Left ventricle myocardium superior (tissue), 1 donor: ENCODE measurements around the gene DPM2. TPM values are rescaled to one million over a fixed set of nuclear protein-coding genes. Genes with fewer than 3 reads are reported as not detected.

ENCODE experiments used
- ATAC-seq: fragments of 200-7000 bp; cut with Tn5 transposase; one replicate; pipeline ENCODE4 v1.9.1; 2020; ENCODE audit warnings: mild to moderate bottlenecking, moderate library complexity
- DNase-seq: peaks from one replicate; pipeline ENCODE4 v3.0.0-alpha.2; 2020
- intact Hi-C: fragments of 100-400 bp; cut with micrococcal nuclease; formaldehyde crosslinking; loops from one replicate; pipeline ENCODE4 v1.11.0; 2022
- total RNA-seq: library from RNA; stranded (reverse); fragmentation: NEBNext Ultra II Directional; extraction: Animal tissue kit (Norgen Biotek cat#: 25700); gene quantifications from one replicate; pipeline ENCODE4 v1.2.1, GENCODE V29; 2021
- donor health status: DM: no; HTN: yes; CAD: no; lungs with severe emphysema.

DPM2 gene
- total RNA-seq, 1 donor from 2014 or later: 11.1 TPM

DNA sequence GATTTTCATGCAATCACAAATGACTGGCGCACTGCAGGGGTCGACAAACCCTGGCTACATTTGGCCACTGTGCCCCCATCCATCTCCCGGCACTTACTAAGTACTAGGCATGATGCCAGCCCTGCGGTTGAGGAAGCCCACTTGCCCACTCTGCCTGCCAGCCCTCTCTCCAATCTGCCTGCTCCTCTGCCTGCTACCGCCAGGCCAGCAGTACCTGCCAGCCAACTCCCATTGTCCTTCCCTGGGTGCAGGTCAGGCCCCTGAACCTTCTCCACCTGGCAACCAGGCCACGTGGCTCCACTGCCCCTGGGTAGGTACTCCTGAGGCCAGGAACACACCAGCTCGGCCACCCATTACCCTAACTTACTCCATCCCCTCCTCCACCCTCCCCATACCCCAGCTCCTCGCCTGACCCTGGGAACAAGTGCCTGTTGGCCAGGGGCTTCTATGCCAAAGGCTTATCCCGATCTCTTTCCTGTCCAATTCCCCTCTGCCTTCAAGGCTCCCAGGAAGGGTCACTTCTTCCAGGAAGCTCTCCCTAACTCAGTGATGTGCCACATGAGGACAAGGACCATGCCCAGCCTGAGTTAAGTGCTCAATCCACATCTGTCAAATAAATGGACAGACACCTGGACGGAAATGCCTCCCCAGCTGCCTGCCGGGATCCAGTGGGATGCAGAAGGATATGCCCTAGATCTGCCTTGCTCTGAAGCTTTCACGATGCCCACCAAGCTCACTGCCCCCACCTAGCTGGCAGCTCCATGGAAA, 36.5 kb upstream of the DPM2 start:
- ATAC-seq (no peak), DNase-seq (no peak)
- intact Hi-C loops: no loop called here

DNA sequence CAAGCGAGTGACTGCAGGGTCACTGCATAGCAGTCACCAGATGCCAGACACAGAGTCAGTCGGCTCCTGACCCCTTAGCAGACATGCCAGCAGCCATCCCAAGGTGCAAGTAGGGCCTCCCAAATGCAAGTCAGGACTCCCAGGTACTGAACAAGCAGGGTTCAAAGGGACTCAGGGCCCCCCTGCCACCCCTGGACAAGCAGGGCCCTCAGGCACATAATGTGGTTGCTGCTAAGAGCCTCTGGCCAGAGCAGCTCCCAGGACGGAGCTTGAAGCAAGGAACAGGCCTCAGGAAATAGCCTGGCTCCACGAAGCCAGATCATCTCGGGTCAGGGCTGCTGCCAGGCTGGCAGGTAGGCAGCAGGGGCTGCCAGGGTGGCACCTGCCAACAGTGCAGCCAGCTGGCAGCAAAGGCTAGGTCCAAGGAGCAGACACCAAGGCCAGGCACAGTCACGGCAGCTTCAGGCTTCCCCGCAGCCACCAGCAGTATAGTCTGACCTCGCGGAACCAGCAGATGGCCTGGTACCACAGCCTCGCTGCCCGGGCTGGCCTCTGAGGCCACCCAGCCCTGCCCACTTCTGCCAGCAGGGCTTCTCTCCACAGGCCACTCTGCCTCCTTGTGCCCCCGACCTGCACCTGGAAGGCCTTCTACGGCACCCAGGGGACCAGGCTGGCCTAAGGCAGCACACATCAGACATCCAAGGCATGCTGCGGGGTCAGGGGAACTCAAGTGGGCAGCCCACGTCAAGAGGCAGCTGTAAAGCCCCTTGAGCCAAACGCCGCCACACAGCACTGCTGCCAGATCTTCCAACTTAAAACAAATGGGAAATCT, 35.7 kb upstream of the DPM2 start:
- peak; percentile 49 for ATAC-seq
- intact Hi-C loops: no loop called here
- DNase-seq: peak; percentile 82

DNA sequence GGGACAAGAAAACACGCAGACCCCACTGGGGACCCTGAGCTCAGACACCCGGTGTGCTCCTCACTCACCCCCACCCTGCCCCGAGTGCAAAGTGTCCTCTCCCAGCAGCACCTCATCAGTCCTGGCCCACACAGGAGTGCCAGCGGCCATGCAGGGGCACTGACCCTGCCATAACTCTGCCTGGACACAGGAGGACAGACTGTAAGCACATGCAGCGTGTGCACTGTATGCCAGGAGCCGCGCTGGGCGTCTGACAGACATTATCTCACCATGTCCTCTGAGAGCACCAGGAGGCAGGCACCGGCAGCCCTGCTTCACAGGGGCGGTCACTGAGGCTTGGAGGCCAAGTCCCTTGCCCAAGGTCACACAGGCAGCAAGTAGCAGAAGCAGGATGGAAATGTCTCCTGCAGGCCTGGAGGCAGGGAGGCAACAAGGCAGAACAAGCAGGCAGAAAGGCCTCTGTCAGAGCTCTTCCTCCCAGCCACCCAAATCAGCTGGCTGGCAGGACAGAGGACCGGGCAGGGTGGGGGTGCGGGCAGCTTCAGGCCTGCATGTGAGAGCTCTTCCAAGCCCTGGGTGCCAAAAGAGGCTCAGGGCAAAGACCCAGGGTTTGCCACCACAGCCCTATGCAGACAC, 34.7 kb upstream of the DPM2 start:
- DNase-seq (peak; percentile 87), ATAC-seq (peak; percentile 71)
- intact Hi-C loops: no loop called here

DNA sequence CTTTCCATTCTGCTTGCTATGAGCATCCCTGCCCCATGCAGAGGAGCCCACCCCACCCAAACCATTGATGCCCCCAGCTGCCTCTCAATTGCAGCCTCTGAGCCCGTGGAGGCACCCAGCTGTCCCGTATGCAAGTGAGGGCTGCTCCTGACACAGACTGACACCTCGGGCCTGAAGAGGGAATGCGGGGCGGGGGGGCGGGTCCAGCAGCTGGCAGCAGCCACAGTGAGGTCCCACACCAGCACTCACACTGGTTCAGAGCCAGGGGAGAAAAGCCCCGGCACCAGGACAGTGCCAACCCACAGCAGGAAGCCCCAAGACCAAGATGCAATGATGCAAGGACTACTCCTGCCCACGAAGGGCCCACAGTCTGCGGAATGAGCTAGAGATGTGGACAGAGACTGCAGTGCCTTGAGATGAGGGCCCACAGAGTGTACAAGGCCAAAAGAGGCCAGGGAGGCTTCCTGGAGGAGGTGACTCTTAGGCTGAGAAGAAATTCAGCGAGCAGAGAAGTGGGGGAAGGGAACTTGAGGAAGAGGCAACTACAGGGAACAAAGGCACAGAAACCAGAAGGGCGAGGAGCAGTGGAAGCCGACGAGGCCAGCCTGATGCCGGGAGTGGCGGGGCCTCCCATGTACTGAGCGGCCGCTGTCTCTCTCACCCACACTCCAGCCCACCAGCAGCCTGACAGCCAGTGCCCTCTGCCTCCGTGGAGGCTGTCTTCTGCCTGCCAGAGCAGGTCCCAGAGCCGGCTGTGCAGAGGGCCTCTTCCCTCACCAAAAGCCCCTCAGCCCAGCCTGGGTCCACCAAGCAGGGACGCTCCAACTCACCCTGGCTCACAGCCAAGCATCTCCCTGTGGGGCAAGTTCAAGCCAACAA, 33.9 kb upstream of the DPM2 start:
- DNase-seq (no peak), ATAC-seq (no peak)
- intact Hi-C loops: no loop called here

DNA sequence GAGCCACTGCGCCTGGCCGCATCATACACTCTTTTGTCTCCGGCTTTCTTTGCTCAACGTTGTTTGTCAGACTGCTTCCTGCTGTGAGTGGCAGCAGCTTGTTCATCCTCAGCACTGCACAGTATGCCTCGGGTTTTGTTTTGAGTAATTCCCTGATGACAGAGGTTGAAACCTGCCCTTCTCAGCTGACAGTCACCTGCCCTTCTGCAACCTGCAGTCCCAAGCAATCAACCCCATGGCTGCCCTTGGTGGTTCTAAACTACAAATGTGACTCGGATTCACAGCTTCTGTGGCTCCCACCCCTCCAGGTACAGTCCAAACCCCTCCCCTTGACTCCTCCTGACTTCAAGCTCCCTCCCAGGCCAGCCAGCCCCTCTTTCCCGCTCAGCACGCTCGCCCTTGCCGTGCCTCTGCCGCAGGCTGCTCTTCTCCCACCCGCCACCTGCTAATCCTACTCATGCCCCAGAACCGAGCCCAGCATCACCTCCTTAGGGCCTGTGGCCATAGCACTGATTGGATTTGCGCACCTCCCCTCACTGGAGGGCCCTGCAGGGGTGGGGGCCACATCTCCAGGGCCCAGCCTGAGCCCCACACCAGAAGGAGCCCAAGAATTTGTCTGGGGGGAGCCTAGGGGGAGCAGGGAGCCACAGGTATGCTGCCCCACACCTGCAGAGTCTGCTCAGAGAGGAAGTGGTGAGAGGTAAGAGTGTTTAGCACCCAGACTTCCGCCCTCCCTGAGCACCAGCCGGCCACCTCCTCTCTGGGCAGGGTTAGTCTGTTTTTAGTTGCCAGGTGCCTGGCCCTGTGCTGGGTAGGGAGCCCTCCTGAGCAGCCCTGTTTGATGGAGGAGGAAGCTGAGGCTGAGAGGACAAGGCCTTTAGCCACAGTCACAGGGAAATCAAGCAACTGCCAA, 33.0 kb upstream of the DPM2 start:
- ATAC-seq (no peak), DNase-seq (peak; percentile 11)
- intact Hi-C loops: no loop called here

DNA sequence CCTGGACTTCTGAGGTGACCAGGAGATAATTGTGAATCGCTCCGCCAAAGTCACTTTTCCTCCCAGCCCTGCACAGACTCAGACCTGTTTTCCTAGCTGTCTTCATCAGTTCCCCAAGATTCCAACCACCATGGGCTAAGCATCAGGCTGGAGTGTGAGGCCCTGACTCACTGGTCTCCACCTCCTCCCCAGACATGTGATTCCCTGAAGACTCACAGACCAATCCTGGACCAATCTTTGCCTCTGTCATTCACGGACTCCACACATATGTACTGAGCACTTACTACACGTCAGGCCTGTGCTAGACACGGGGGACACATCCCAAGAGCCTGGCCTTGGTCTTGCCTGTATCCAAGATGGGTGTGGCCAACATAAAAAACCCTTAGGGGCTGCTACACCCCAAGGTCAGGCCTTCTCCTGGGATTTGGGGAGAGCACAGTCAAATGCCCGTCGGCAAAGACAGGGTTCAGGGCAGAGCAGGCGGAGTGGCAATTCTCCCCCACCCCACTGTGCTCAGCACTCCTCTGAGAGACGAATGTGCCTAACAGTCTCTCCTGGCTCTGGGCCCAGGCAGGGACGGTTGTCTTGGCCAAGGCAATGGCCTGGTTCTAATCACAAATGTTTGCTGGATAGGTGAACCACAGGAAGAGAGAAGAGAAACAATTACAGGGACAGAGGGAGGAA, 31.2 kb upstream of the DPM2 start:
- ATAC-seq: peak; percentile 37
- DNase-seq: peak; percentile 88
- intact Hi-C loops: no loop called here

DNA sequence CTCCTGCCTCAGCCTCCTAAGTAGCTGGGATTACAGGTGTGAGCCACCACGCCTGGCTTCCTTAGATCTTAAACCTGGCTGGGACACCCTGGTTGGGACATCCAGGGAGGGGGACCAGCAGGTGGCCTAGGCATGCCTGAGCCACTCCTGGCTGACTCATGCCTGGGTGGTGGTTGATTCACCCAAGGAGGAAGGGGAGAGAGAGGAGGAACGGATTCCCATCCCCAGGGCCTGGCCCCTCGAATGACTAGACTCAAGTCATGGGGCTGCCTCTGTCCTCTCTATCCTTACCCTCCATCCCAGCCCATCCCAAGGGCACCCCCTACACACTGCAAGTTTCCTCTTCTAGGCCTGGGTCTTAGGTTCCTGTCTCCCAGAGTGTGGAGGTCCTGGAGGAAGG, 30.4 kb upstream of the DPM2 start:
- peak; percentile 21 for DNase-seq
- intact Hi-C loops: no loop called here

DNA sequence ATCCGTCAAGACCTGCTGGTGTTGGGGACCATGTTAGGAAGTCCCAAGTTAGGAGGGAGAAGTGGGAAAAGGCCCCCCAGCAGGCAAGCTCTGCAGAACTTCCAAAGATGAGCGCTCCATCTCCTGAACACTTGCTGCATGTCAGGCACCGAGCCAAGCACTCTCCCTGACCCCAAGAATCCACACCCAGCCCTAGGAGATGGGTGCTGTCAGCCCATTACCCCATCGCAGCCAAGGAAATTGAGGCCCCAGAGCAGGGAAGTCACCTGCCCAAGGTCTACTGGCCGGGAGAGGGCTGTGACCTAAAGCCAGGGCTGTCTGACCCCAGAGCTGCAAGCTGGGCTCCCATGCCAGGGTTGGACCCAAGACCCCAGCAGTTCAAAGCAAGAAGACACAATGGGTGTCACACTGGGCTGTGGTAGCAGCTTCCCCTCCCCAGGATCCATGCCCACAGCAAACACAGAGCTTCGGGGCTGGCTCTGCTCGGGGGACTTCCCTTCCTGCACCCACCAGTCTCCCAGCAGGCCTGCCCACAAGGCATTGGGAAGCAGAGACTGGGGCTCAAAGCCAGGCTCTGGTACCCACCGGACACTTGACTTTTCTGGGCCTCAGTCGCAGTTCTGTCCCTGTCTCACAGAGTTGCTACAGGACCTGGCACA, 29.6 kb upstream of the DPM2 start:
- DNase-seq (peak; percentile 30), ATAC-seq (no peak)
- intact Hi-C loops: no loop called here

More for the DNA sequence above, 30.4 kb upstream of the DPM2 start:
- ATAC-seq: no peak

DNA sequence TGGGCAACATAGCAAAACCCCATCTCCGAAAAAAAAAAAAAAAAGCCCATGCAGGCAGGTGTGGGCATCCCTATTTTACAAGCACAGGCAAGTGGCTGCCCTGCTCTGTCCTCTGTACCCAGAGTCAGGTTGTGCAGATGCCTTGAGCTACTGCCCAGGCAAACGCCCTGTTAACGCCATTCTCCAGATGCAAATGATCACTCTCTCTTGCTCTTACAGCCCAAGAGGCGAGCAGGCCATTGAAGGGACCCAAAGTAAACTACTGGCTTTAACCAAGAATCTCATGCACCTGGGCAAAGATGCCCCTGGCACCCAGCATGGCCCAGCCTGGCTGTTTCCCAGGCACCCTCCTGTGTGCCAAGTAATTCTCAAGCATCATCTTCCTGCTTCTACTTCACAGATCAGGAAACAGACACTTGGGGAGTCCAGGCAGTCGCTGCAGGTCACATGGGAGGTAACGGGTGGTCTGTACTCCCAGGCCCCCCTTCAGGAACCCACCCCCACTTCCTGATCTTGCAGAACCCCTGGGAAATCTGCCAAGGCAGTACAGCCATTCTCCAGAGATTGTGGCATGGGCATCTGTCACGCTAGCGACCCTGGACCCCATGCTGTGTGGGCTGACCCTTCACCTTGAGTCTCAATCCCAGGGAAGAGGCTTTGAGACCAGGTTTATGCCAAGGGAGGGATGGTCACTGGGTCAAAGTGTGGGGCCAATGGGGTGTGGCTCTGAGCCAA, 28.9 kb upstream of the DPM2 start:
- intact Hi-C loops: no loop called here
- peak; percentile 33 for DNase-seq
- ATAC-seq: no peak

DNA sequence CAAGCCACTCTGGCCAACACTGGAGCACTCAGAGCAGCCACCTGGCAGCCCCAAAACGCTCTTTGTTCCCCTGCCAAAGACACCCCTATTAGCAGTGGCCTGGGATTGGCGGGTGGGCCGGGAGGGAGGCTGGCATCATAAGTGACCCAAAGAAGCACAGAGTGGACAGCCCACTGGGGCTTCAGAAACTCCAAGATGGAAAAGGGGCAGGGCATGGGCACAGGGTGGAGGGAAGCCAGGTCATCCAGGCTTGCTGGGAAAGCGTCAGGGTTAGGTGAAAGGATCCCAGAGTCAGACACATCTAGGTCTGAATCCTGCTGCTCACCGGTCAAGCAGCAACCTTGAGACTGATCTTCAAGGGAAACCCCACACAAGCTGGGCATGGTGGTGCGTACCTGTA, 28.3 kb upstream of the DPM2 start:
- intact Hi-C loops: no loop called here
- no peak for DNase-seq
- ATAC-seq: peak; percentile 3

DNA sequence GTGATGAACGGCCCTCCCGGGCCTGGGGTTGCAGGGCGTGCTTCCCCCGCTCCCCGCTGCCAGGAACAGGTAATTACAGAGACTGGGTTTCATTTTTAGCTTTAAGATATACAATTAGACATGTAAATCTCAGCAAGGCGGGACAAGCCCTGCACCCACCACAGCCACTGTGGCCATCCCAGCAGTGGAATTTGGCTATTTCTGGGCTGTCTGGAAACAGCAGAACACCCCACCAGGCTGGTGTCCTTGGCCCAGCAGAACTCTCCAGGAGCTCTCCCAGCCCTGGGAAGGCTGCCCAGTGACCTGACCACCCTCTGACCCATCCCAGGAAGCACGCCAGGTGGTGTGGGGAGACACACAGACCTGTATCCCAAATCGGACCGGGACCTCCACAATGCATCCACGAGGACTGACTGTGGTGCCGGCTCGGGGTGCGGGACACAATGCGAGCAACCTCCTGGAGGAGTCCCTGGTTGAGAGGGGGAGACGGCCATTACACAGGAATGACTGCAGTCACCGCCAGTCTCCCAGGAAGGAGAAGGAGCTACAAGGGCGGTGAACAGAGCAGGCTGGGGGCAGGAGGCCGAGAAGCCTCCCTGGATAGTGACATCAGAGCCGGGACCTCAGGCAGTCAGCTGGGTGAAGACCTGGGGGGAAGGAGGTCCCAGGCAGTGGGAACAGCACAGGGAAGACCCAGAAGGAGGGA, 25.9 kb upstream of the DPM2 start:
- no peak for DNase-seq
- intact Hi-C loops: no loop called here
- ATAC-seq: no peak

DNA sequence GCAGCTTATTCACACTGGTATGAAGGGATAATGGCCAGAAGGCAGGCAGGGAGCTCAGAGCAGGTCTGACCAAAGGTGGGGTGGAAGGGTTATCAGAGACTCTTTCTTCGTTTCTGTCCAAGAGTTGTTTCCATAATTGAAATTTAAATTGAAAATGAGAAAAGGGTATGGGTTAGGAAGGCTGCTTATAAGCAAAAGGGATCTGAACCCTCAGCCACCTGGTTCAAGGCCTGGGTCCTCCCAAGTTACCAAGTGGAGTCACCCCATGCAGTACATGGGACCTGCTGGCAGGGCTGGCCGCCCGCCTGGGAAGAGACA, 25.3 kb upstream of the DPM2 start:
- no peak for DNase-seq
- intact Hi-C loops: no loop called here
- ATAC-seq: no peak

DNA sequence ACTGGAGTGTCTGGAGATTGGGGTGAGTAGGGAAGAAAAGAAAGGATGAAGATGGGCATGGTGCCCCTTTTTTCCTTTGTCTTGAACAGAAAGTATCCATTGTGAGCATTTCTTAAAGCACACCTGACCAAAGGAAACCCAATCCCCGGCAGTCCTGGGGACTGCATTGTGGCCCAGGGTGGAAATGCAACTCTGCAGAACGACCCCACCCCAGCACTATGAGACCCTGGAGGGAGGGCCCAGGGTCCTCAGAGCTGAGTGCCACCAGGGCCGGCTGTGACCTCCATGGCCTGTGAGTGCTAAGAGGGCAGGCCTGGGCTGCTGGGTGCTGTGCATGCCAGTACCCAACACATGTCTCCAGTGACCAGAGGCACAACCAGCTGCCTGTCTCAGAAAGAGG, 24.6 kb upstream of the DPM2 start:
- no peak for DNase-seq
- ATAC-seq: no peak
- intact Hi-C loops: no loop called here

DNA sequence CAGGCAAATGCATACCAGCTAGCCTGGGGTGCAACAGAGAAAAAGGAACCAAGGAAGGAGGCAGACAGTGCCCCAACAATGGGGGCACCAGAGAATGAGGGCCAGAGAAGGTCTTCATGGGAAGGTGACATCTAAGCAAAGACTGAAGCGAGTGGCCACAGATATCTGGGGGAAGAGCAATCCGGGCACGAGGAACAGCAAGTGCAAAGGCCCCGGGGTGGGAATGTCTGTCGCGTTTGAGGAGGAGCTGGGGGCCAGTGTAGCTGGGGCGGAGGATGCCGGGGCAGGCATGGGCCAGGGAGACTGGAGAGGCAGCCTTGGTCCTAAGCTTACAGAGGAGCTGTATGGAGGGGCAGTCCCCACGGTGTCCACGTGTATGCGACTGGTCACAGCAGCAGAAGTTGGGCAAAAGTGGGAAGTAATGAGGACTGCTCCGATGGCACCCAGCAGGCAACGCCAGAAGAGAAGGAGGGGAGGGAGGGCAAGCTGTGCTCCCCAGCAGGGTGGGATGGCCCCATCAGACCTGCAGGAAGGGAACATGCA, 24.0 kb upstream of the DPM2 start:
- intact Hi-C loops: no loop called here
- no peak for ATAC-seq

DNA sequence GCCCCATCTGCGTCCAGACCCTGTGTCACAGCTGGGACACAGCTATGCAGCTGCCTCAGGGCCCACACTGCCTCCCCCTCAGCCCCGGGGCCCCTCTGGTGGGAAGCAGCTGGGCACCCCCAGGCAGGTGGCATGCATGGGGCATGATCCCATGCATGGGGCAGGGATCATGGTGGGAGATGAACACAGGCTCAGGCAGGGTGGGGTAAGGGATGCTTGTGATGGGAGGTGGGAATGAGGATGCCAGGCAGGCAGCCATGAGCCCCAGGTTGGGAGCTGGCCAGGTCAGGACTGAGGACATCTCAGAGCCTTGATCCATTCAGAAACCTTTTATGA, 23.5 kb upstream of the DPM2 start:
- DNase-seq (no peak), ATAC-seq (no peak)
- intact Hi-C loops: no loop called here

More for the DNA sequence above, 24.0 kb upstream of the DPM2 start:
- DNase-seq: no peak
